ENCODE measurements around the gene TRMO.
"Not testable (repeated sequence)": the region's sequence is repeated elsewhere in the genome, so short reads cannot be mapped to it uniquely, and the experiment has no call there.

The TRMO gene

DNA sequence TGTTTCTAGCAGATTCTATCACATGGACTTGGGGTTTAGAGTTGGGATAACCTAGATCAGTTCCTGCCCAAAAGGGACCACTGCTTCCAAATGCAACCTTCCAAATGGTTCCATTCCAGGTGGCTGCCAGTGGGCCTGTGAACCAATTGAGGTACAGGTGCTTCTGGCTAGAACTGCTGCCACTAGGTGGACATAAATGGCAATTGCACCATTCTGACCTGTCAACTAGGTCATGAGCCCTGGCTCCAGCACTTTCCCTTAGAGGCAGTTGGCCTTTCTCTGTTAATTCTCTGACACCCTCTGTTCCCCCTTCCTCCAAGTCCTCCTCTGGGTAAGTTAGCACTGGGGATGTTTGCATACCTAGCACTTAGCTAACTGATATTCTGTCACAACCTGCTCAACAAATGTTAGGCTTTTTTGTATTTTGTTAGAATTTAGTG, 32.3 kb upstream of the TRMO start:
- ChIA-PET POLR2A (no interaction called here), CTCF (interaction anchor here (1.2 kb wide), 1 partner anchor 10 kb away, joined by 3 read pairs; no protein-coding TSS in a partner anchor)
- TF ChIP-seq HDGF (IDR thresholded peaks at IDR 0.05; ENCODE audit: borderline replicate concordance) = no peak
- no peak for TF ChIP-seq FOXM1 (IDR thresholded peaks at IDR 0.05; ENCODE audit: borderline replicate concordance)
- TF ChIP-seq ELF4 (IDR thresholded peaks at IDR 0.05) = no peak
- TF ChIP-seq NFRKB (IDR thresholded peaks at IDR 0.05) = no peak
- TF ChIP-seq, protein P1, sequence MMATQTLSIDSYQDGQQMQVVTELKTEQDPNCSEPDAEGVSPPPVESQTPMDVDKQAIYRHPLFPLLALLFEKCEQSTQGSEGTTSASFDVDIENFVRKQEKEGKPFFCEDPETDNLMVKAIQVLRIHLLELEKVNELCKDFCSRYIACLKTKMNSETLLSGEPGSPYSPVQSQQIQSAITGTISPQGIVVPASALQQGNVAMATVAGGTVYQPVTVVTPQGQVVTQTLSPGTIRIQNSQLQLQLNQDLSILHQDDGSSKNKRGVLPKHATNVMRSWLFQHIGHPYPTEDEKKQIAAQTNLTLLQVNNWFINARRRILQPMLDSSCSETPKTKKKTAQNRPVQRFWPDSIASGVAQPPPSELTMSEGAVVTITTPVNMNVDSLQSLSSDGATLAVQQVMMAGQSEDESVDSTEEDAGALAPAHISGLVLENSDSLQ (IDR thresholded peaks at IDR 0.05) = peak; percentile 21; the same call in 1 of the 2 replicates
- TF ChIP-seq L3MBTL2 (conservative IDR thresholded peaks at IDR 0.05) = no peak
- TF ChIP-seq TARDBP (IDR thresholded peaks at IDR 0.05) = no peak
- DNase-seq (ENCODE audit: extremely low spot score) = peak; percentile 72

DNA sequence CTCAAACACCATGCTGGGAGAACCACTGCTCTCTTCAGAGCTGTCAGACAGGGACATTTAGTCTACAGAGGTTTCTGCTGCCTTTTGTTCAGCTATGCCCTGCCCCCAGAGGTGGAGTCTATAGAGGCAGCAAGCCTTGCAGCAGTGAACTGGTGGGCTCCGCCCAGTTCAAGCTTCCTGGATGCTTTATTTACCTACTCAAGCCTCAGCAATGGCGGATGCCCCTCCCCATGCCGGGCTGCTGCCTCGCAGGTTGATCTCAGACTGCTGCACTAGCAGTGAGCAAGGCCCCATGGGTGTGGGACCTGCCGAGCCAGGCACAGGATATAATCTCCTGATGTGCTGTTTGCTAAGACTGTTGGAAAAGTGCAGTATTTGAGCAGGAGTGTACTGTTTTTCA, 28.6 kb upstream of the TRMO start:
- DNase-seq (ENCODE audit: extremely low spot score); POLR2A ChIA-PET; CTCF ChIA-PET: not testable (repeated sequence)

DNA sequence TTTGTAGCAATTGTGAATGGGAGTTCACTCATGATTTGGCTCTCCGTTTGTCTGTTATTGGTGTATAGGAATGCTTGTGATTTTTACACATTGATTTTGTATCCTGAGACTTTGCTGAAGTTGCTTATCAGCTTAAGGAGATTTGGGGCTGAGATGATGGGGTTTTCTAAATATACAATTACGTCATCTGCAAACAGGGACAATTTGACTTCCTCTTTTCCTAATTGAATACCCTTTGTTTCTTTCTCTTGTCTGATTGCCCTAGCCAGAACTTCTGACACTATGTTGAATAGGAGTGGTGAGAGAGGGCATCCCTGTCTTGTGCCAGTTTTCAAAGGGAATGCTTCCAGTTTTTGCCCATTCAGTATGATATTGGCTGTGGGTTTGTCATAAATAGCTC, 24.8 kb upstream of the TRMO start:
- CTCF ChIA-PET = interaction anchor here (0.6 kb wide), 1 partner anchor 832 kb away, joined by 4 read pairs; no protein-coding TSS in a partner anchor

DNA sequence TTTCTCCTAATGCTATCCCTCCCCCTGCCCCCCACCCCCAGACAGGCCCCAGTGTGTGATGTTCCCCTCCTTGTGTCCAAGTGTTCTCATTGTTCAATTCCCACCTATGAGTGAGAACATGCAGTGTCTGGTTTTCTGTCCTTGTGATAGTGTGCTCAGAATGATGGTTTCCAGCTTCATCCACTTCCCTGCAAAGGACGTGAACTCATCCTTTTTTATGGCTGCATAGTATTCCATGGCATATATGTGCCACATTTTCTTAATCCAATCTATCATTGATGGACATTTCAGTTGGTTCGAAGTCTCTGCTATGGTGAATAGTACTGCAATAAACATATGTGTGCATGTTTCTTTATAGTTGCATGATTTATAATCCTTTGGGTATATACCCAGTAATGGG, 23.2 kb upstream of the TRMO start:
- CTCF ChIA-PET; DNase-seq (ENCODE audit: extremely low spot score); POLR2A ChIA-PET: not testable (repeated sequence)

More for the DNA sequence above, 24.8 kb upstream of the TRMO start:
- DNase-seq (ENCODE audit: extremely low spot score); POLR2A ChIA-PET: not testable (repeated sequence)

DNA sequence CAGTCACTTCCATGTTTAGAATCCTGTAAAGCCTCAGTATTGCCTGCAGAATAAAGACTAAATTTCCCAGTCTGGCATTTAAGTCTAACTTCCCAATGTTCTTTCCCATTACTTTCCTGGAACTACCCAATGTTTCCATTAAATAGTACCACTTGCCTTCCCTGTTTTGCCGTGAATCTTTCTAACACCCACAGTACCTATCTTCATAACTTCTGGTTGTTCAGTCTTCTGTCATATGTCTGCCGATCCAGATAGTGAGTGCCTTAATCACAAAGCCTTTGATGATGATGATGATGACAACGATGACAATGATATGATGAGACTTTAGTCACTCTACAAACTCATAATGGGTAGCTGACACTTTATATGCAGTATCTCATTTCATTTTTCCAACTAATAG, 22.3 kb upstream of the TRMO start:
- CTCF ChIA-PET = no interaction called here
- DNase-seq (ENCODE audit: extremely low spot score) = no peak

DNA sequence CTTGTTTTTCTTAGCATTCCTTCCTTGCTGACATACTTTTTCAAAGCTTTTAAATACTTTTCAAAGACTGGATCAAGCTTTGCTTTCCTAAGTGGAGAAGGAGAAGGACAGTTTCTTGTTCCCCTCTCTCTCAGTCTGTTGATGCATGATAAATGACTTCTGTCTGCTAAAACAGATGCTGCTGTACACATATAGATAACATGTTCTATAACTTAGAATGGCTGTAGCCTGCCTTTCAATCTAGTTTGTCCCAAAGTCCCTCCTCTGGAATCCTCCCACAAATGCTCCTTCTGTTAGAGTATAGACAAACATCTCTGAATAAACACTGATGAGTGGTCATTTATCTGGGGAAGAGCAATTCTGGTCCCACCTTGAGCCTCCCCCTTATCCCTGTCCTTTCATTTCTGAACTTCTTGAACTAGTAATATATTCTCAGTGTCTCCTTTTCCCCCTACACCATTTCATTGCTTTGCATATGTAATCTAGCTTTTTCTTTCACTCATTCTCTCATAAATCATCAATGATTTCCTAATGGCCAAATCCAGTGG, 21.1 kb upstream of the TRMO start:
- TF ChIP-seq, protein P1 (IDR thresholded peaks at IDR 0.05) = no peak
- TF ChIP-seq ELF4 (IDR thresholded peaks at IDR 0.05) (no peak), BHLHE40 (IDR thresholded peaks at IDR 0.05; ENCODE audit: borderline replicate concordance) (no peak), HDGF (IDR thresholded peaks at IDR 0.05; ENCODE audit: borderline replicate concordance) (no peak), CTBP1 (IDR thresholded peaks at IDR 0.05; ENCODE audit: borderline replicate concordance) (no peak), ARNT (IDR thresholded peaks at IDR 0.05) (no peak), FOXM1 (IDR thresholded peaks at IDR 0.05; ENCODE audit: borderline replicate concordance) (no peak), ZNF384 (IDR thresholded peaks at IDR 0.05) (no peak), L3MBTL2 (conservative IDR thresholded peaks at IDR 0.05) (no peak), NFRKB (IDR thresholded peaks at IDR 0.05) (no peak), SUZ12 (IDR thresholded peaks at IDR 0.05) (no peak), TARDBP (IDR thresholded peaks at IDR 0.05) (no peak)
- ChIA-PET POLR2A (interaction anchor here (0.8 kb wide), 1 partner anchor 9 kb away, joined by 4 read pairs; no protein-coding TSS in a partner anchor), CTCF (no interaction called here)
- no peak for DNase-seq (ENCODE audit: extremely low spot score)

More for the DNA sequence above, 22.3 kb upstream of the TRMO start:
- POLR2A ChIA-PET = no interaction called here
- TF ChIP-seq HDGF (IDR thresholded peaks at IDR 0.05; ENCODE audit: borderline replicate concordance) (no peak), LEF1 (IDR thresholded peaks at IDR 0.05; ENCODE audit: borderline replicate concordance) (no peak), FOXA1 (IDR thresholded peaks at IDR 0.05) (no peak), ZNF384 (IDR thresholded peaks at IDR 0.05) (no peak), NFRKB (IDR thresholded peaks at IDR 0.05) (no peak), FOXM1 (IDR thresholded peaks at IDR 0.05; ENCODE audit: borderline replicate concordance) (no peak), L3MBTL2 (conservative IDR thresholded peaks at IDR 0.05) (no peak), SP1 (IDR thresholded peaks at IDR 0.05) (no peak), ELF4 (IDR thresholded peaks at IDR 0.05) (no peak), TARDBP (IDR thresholded peaks at IDR 0.05) (no peak), ARNT (IDR thresholded peaks at IDR 0.05) (no peak), CTBP1 (IDR thresholded peaks at IDR 0.05; ENCODE audit: borderline replicate concordance) (no peak), SUZ12 (IDR thresholded peaks at IDR 0.05) (no peak), BHLHE40 (IDR thresholded peaks at IDR 0.05; ENCODE audit: borderline replicate concordance) (no peak), FOXK2 (IDR thresholded peaks at IDR 0.05) (no peak)
- TF ChIP-seq, protein P1 (IDR thresholded peaks at IDR 0.05) = no peak

DNA sequence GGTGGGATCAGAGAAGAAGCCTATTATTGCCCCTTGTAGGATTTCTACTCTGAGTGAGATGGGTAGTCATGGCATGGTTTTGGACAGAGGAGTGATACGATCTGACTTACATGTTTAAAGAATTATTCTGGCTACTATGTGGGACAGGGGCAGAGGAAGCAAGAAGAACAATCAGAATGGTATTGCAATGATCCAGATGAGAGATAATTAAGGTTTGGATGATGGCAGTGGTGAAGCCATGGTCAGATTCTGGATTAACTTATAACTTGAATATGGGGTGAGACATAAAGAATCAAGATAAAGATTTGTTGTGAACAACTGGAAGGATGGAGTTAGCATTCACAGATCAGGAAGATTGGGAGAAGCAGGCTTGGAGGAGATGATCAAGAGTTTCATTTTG, 19.0 kb upstream of the TRMO start:
- CTCF ChIA-PET = no interaction called here
- DNase-seq (ENCODE audit: extremely low spot score) = no peak
- no peak for TF ChIP-seq LEF1 (IDR thresholded peaks at IDR 0.05; ENCODE audit: borderline replicate concordance)
- no peak for TF ChIP-seq HDGF (IDR thresholded peaks at IDR 0.05; ENCODE audit: borderline replicate concordance)
- TF ChIP-seq CTBP1 (IDR thresholded peaks at IDR 0.05; ENCODE audit: borderline replicate concordance) = no peak
- TF ChIP-seq ARNT (IDR thresholded peaks at IDR 0.05) = no peak
- TF ChIP-seq FOXA1 (IDR thresholded peaks at IDR 0.05) = no peak
- no peak for TF ChIP-seq ELF4 (IDR thresholded peaks at IDR 0.05)
- TF ChIP-seq FOXM1 (IDR thresholded peaks at IDR 0.05; ENCODE audit: borderline replicate concordance) = no peak
- TF ChIP-seq BHLHE40 (IDR thresholded peaks at IDR 0.05; ENCODE audit: borderline replicate concordance) = no peak
- TF ChIP-seq SUZ12 (IDR thresholded peaks at IDR 0.05) = no peak
- no peak for TF ChIP-seq NFRKB (IDR thresholded peaks at IDR 0.05)
- no peak for TF ChIP-seq ZNF384 (IDR thresholded peaks at IDR 0.05)
- TF ChIP-seq TARDBP (IDR thresholded peaks at IDR 0.05) = no peak
- TF ChIP-seq, protein P1 (IDR thresholded peaks at IDR 0.05) = no peak
- no peak for TF ChIP-seq FOXK2 (IDR thresholded peaks at IDR 0.05)
- no peak for TF ChIP-seq SP1 (IDR thresholded peaks at IDR 0.05)
- TF ChIP-seq L3MBTL2 (conservative IDR thresholded peaks at IDR 0.05) = no peak
- POLR2A ChIA-PET = interaction anchor here (1.3 kb wide), 1 partner anchor 19 kb away, joined by 4 read pairs; the partner anchor contains the start of gene TRMO

Data from HEK293T (cell line).